GDM1 (cell line): ENCODE data around the gene TENT4A.

Experiments
- DNase-seq: peaks from one replicate; lab custom pipeline; 2025; lab: John Stamatoyannopoulos, UW

Gene TENT4A

GRCh38 chr5:6805841-6806240 is 92.6 kb downstream of the TENT4A start:
- DNase-seq = no peak
